Fibroblast of lung (primary cell): Measurements from ENCODE around the gene PCSK6. TPM values are rescaled to one million over a fixed set of nuclear protein-coding genes. Genes with fewer than 3 reads are reported as not detected.

Experiments used
- DNase-seq, 2 donors: peaks; one replicate each; pipeline versions ENCODE4 v3.0.0 to v3.0.0-alpha.2; 2010; ENCODE audit warnings: low read depth in 2 of 2
- H2AFZ ChIP-seq: 2 replicates; pipeline ENCODE4 v1.5.1; 2012; ENCODE audit warnings: low read length, control low read depth, inconsistent platforms
- H3K27ac ChIP-seq: 2 replicates; pipeline ENCODE4 v1.5.1; 2011; ENCODE audit warnings: low read length, control low read depth; ENCODE audit not compliant: insufficient read depth
- H3K27me3 ChIP-seq: 2 replicates; pipeline ENCODE4 v1.5.1; 2011; ENCODE audit warnings: mild to moderate bottlenecking, low read length; ENCODE audit not compliant: control insufficient read depth, insufficient read depth
- H3K36me3 ChIP-seq: 2 replicates; pipeline ENCODE4 v1.5.1; 2011; ENCODE audit warnings: low read length; ENCODE audit not compliant: control insufficient read depth, insufficient read depth
- H3K4me1 ChIP-seq: 2 replicates; pipeline ENCODE4 v1.5.1; 2011; ENCODE audit warnings: low read length; ENCODE audit not compliant: control insufficient read depth, insufficient read depth; ENCODE audit errors: extremely low read depth
- H3K4me2 ChIP-seq: 2 replicates; pipeline ENCODE4 v1.5.1; 2011; ENCODE audit warnings: low read length, control low read depth; ENCODE audit not compliant: insufficient read depth; ENCODE audit errors: extremely low read depth
- H3K4me3 ChIP-seq, 4 experiments: fragments of 200-600 bp in 1 of 4; sonication (generic) in 1 of 4; replicated peaks in 1 of 4; 2 replicates each; pipeline ENCODE4 v1.5.1; 2011 to 2016; ENCODE audit warnings: low read length in 4 of 4, low read depth in 3 of 4, mild to moderate bottlenecking in 3 of 4, control low read depth in 2 of 4, inconsistent platforms in 1 of 4, mixed read lengths in 1 of 4; ENCODE audit not compliant: insufficient read depth in 1 of 4; ENCODE audit errors: control extremely low read depth in 1 of 4
- H3K79me2 ChIP-seq: 2 replicates; pipeline ENCODE4 v1.5.1; 2012; ENCODE audit warnings: mild to moderate bottlenecking, low read length, inconsistent platforms; ENCODE audit not compliant: control insufficient read depth, insufficient read depth
- H3K9ac ChIP-seq: 2 replicates; pipeline ENCODE4 v1.5.1; 2011; ENCODE audit warnings: mild to moderate bottlenecking, low read length, control low read depth; ENCODE audit not compliant: insufficient read depth
- H3K9me3 ChIP-seq: 2 replicates; pipeline ENCODE4 v1.5.1; 2012; ENCODE audit warnings: low read depth, low read length; ENCODE audit not compliant: control insufficient read depth, insufficient read depth
- H4K20me1 ChIP-seq: 2 replicates; pipeline ENCODE4 v1.5.1; 2011; ENCODE audit warnings: low read length; ENCODE audit not compliant: control insufficient read depth, insufficient read depth; ENCODE audit errors: extremely low read depth
- EZH2 ChIP-seq: IDR thresholded peaks from 2 replicates; pipeline ENCODE4 v1.5.1; 2012; ENCODE audit warnings: low read length, control low read depth, mild to moderate bottlenecking; ENCODE audit errors: missing control alignments
- polyA plus RNA-seq, 2 donors: library from polyadenylated mRNA; depleted of rRNA in 1 of 2; stranded (reverse) in 1 of 2; unstranded in 1 of 2; fragments of >200 nt; gene quantifications; 2 replicates each; pipeline ENCODE4 v1.2.1, GENCODE V29; 2011 to 2012; ENCODE audit warnings: missing spikeins in 1 of 2
- total RNA-seq: library from RNA; depleted of rRNA; stranded (reverse); fragments of >200 nt; gene quantifications from 2 replicates; pipeline ENCODE4 v1.2.1, GENCODE V29; 2014
- TF ChIP-seq, protein P1 (sequence below), 2 donors: IDR thresholded peaks in 1 of 2; conservative IDR thresholded peaks in 1 of 2; 1 replicate in 1 of 2; 2 replicates in 1 of 2; pipeline ENCODE4 v1.5.1; 2011 to 2012; ENCODE audit warnings: low read length in 2 of 2, control low read depth in 1 of 2, inconsistent platforms in 1 of 2, low read depth in 1 of 2, mild to moderate bottlenecking in 1 of 2

Gene PCSK6
- total and polyA plus RNA-seq, 2 donors (not counting 1 experiment from before 2014, with no cell fraction given), result 0.02 to 0.83 TPM

DNA sequence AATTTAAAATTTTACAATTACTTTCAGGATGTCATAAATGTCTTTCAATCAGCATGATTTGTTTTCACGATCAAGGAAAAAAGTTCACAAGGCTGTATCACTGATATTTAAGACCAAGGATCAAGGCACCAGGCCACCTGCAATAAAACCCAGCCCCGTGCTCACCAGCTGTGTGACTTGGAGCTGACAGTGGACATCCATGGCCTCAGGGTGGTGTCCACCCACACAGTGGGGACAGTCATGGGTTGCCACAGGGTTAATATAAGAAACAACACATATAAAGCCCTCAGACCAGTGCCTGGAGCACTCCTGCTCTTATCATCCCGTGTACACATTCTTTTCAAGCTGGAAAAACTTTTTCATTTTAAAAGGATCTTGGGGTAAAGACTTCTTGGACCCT lies 56.5 kb downstream of the PCSK6 start:
- no peak overlapping the region for H3K4me2 ChIP-seq
- no peaks in the 10 kb centered on the region for H4K20me1 ChIP-seq
- H3K9me3 ChIP-seq, result no peaks in the 10 kb centered on the region
- H2AFZ ChIP-seq, result no peak overlapping the region
- no peak overlapping the region for H3K4me3 ChIP-seq
- H3K36me3 ChIP-seq, result no peaks in the 10 kb centered on the region
- no peaks in the 10 kb centered on the region for H3K79me2 ChIP-seq
- no peaks in the 10 kb centered on the region for H3K4me1 ChIP-seq
- TF ChIP-seq EZH2, result no peak
- TF ChIP-seq, protein P1, sequence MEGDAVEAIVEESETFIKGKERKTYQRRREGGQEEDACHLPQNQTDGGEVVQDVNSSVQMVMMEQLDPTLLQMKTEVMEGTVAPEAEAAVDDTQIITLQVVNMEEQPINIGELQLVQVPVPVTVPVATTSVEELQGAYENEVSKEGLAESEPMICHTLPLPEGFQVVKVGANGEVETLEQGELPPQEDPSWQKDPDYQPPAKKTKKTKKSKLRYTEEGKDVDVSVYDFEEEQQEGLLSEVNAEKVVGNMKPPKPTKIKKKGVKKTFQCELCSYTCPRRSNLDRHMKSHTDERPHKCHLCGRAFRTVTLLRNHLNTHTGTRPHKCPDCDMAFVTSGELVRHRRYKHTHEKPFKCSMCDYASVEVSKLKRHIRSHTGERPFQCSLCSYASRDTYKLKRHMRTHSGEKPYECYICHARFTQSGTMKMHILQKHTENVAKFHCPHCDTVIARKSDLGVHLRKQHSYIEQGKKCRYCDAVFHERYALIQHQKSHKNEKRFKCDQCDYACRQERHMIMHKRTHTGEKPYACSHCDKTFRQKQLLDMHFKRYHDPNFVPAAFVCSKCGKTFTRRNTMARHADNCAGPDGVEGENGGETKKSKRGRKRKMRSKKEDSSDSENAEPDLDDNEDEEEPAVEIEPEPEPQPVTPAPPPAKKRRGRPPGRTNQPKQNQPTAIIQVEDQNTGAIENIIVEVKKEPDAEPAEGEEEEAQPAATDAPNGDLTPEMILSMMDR (conservative IDR thresholded peaks at IDR 0.05 in 1 of 2, IDR thresholded peaks at IDR 0.05 in 1 of 2; ENCODE audit: low read depth in 1 of 2, low read length in 2 of 2), result no peak
- DNase-seq, result no peak
- H3K27ac ChIP-seq, result no peak overlapping the region
- no peak overlapping the region for H3K9ac ChIP-seq
- peaks cover 5% of the 10 kb centered on the region for H3K27me3 ChIP-seq

DNA sequence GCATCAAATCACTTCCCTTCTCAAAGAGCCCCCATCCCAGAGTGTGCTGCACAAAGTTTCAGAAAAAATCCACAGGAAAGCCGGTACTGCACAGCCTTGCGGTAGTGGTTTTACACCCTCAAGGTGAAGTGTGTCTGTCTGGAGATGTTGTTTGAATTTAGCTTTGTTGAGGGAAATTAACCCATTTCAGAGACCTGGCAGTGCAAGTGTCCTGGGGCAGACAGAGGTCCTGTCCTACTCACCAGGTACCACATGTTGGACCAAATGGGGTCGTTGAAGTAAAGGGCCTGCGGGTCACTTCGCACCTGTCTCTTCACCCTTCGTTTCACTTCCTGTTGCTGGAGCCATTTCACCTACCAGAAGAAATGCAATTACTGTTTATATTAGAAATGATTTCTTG lies 57.8 kb downstream of the PCSK6 start:
- TF ChIP-seq, protein P1 (conservative IDR thresholded peaks at IDR 0.05 in 1 of 2, IDR thresholded peaks at IDR 0.05 in 1 of 2; ENCODE audit: low read depth in 1 of 2, low read length in 2 of 2), result no peak
- no peak for TF ChIP-seq EZH2
- H2AFZ ChIP-seq, result no peak overlapping the region
- no peak overlapping the region for H3K4me3 ChIP-seq
- no peak overlapping the region for H3K4me2 ChIP-seq
- H4K20me1 ChIP-seq, result no peaks in the 10 kb centered on the region
- H3K27ac ChIP-seq, result no peak overlapping the region
- no peaks in the 10 kb centered on the region for H3K9me3 ChIP-seq
- H3K27me3 ChIP-seq, result peaks cover 5% of the 10 kb centered on the region
- no peaks in the 10 kb centered on the region for H3K4me1 ChIP-seq
- no peaks in the 10 kb centered on the region for H3K36me3 ChIP-seq
- no peaks in the 10 kb centered on the region for H3K79me2 ChIP-seq
- no peak overlapping the region for H3K9ac ChIP-seq
- DNase-seq, result no peak

DNA sequence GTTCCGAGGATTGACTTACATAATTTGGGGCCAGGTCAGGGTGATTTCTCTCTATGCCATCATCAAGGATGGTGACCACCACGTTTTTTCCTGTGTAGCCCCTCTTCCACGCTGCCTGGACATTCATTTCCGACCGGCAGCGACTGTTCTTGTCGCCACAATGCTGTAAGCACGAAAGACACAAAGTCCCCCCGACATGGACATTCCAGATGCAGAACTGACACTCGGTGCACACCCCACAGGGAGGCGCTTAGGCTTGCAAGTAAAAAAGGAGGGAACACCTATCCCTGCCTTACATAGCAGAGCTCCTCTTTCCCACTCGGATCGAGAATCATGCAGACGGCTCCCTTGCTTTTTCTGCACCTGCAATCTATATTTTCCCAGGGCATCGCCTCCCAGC lies 58.2 kb downstream of the PCSK6 start:
- Histone ChIP-seq H3K9me3 (no peaks in the 10 kb centered on the region), H3K36me3 (no peaks in the 10 kb centered on the region), H3K27ac (no peak overlapping the region), H2AFZ (no peak overlapping the region), H4K20me1 (no peaks in the 10 kb centered on the region), H3K27me3 (peaks cover 5% of the 10 kb centered on the region), H3K4me1 (no peaks in the 10 kb centered on the region), H3K4me3 (no peak overlapping the region), H3K79me2 (no peaks in the 10 kb centered on the region), H3K9ac (no peak overlapping the region), H3K4me2 (no peak overlapping the region)
- no peak for TF ChIP-seq EZH2
- TF ChIP-seq, protein P1 (conservative IDR thresholded peaks at IDR 0.05 in 1 of 2, IDR thresholded peaks at IDR 0.05 in 1 of 2; ENCODE audit: low read depth in 1 of 2, low read length in 2 of 2), result no peak
- DNase-seq, result no peak
